ENCODE results near the gene LHX3.
A peak's percentile ranks its signal among the peaks of the same experiment; 100 is the strongest.

LHX3 gene
- 0.05 to 0.77 (median 0.18) reads per million in 3 experiments for total RNA-seq

GRCh38 chr9:136204838-136205706 lies at the start of gene LHX3:
Gene LHX3 (minus strand): TSS chr9:136205128. CDS start chr9:136205012, 116 bp downstream.
- DNase-seq: no peak

DNA sequence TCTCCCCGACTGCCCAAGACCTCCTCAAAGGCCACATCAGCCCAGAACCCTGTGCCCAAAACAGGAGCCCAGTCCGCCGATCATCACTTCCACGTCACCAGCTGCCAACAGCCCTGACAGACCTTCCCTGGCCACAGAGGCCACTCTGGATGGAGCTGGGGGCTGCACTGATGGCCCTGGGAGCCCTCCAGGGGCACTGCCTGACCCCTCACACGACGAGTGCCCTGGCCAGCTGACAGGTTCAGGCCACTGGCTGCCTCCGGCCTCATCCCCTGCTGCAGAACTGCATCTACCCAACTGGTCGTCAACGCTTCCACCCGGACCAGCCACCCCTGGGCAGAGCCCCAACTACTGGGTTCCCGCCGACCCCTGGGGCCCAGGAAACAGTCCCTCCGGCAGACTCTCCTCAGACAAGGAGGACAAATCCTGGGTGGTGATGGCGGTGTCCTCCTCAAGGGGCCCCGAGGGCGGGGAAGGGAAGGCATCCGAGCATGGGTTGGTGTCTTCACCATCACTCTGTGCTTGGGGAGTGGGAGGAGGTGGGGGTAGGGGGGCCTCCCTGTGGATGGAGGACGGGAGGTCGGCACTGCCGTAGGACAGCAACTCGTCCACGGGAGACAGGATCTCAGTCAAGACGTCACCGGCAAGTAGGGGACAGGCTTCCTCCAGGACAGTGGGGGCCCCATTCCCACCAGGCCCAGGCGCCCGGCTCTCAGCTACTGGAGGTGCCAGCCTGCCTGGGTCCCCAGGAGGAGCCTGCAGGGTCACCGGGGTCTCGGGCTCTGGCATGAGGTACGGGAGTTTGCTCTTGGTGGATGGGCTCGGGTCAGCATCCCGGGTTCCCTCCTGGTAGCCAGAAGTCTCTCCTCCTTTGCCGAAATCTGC lies 48.6 kb upstream of the LHX3 start:
- no peak for DNase-seq

DNA sequence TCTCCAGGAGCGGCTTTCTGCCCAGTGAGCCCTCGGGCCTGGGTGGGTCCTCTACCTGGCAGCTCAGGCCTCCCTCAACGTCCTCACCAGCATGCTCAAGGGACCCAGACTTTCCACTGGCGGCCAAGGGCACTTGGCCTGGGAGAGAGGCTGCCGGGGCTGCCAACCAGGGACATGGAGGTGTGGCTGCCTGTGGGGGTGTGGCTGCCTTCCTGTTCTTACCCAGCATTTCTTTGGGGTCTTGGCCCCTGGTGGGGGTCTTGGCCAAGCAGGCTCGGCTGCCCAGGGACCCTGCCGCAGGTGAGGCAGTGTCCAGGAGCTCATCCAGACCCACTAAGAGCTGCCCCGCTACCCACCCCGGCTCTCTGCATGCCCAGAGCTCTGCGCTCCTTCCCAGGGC lies 47.9 kb upstream of the LHX3 start:
- no peak for DNase-seq

DNA sequence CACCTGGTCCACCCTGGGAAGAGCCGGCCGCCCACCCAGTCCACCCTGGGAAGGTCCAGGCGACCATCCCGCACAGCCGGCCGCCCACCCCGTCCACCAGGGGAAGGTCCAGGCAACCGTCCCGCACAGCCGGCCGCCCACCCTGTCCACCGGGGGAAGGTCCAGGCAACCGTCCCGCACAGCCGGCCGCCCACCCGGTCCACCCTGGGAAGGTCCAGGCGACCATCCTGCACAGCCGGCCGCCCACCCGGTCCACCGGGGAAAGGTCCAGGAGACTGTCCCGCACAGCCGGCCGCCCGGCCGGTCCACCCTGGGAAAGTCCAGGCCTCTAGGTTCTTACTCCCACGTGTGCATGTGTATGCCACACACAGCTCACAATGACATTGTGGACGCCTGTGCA lies 47.4 kb upstream of the LHX3 start:
- DNase-seq: no peak

- no peak for DNase-seq
Observed at GRCh38 chr9:136251264-136252115, 46.6 kb upstream of the LHX3 start.

GRCh38 chr9:136250676-136251075 lies 45.7 kb upstream of the LHX3 start:
- DNase-seq: no peak

DNA sequence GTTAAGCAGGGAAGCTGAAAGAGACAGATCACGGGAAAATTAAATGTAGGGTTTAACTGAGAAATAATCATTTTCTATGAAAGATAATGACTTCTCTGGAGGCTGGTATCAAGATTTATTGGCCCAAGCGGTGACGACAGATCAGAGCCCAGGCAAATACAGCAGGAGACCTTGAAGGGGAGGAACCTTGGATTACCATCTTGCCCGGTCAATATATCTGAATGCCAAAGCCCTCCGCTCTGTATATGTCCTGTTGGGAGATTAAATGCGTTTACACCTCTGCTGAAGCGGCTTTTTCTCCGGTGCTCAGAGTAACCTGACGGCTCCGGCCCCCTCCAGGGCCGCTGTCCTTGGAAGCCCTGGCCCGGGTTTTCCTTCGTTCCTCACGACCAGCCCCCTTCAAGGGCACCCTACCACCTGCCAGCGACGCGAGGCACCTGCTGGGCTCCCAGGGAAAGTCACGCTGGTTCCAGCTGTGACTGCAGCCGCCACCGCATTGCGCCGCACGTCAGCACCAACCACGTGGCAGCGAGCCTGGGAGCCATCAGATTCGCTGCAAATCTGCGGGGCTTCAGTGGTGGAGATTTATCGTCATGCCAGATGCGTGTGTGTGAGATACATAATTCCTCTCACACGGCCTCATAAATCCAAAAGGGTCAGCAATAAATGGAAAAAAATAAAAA lies 45.1 kb upstream of the LHX3 start:
- no peak for DNase-seq

GRCh38 chr9:136248951-136249876 lies 44.3 kb upstream of the LHX3 start:
- DNase-seq: no peak

GRCh38 chr9:136247947-136248637 lies 43.2 kb upstream of the LHX3 start:
- DNase-seq: no peak

GRCh38 chr9:136247551-136247916 lies 42.6 kb upstream of the LHX3 start:
- no peak for DNase-seq

GRCh38 chr9:136246849-136247550 lies 42.1 kb upstream of the LHX3 start:
- no peak for DNase-seq

DNA sequence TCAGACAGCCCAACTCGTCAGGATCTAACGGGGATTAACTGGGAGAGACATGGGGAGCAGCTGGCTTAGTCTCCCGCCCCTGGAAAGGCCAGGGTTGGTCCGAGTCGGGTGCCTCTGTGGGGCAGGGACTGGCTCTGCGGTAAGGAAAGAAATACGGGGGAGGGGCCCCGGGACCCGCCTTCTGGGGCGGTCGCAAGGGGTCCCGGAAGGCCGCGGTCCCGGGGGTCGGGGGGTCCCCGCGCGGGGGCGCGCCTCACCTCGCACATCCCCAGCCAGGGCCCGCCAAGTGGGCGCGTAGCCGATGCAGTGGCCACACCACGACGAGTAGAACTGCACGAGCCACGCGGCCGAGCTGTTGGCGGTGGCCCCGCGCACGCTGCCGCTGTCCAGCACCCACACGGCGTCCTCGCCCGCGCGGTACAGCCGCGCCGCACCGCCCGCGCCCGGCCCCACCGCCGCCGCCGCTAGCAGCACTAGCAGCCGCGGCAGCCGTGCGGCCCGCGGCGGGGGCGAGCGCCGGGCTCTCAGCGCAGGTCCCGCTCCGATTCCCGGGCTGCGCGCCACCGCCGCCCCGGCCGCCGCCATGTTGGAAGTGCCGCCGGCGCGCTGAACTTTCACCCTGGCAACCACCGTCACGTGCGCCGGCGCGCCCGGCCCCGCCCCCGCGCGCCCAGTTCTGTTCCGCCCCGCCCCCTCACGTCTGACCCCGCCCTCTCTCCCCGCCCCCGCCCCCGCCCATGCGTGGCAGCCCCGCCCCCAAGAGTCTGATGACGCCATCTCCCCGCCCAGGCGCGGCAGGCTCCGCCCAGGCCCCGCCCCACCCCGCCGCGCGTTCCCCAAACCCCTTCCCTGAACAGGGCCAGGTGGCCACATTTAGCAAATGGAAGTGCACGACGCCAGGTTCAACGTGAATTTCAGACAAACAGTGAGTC lies 40.6 kb upstream of the LHX3 start, which contains the start of gene QSOX2:
QSOX2 (minus strand) TSS at position 594 of the 932 bp plus-strand sequence; CDS start at position 585, 9 bp downstream.
- peak; percentile 80 for DNase-seq

- DNase-seq: no peak
Observed at GRCh38 chr9:136244969-136245218, 40.0 kb upstream of the LHX3 start.

GRCh38 chr9:136244122-136244968 lies 39.4 kb upstream of the LHX3 start:
- DNase-seq: peak; percentile 44

GRCh38 chr9:136243631-136244030 lies 38.7 kb upstream of the LHX3 start:
- DNase-seq: no peak

DNA sequence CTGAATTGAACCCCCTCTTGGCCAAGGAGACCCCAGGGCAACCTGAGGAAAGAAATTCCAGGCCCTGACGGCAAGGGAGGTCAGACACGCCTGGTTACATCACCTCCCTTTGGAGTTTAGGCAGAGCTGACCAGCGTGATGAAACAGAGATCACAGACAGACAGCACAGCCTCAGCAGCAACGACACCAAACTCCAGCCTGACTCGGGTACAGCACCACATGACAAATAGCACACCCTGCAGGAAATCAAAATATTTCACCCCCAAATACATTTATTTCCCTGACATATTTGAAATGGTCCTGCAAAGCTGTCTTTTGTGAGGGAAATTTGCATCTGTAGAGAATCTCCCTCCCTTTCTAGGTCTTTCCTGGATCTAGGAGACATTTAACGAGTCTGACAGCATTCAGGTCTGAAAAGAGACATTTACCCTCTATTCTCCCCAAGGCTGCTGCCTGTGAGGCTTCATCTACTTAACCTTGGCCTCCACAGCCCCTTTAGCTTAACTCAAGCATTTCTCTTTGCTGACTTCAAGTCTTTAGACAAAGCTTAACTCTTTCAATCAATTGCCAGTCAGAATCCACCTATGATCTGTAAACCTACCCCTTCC lies 38.1 kb upstream of the LHX3 start:
- no peak for DNase-seq

GRCh38 chr9:136242248-136242647 lies 37.3 kb upstream of the LHX3 start:
- DNase-seq: no peak
